Anterior cingulate cortex (tissue), 58 donors: ENCODE data around the gene MAPK10.
A peak's percentile ranks its signal among the peaks of the same experiment; 100 is the strongest.
"Not testable (repeated sequence)": the region's sequence is repeated elsewhere in the genome, so short reads cannot be mapped to it uniquely, and the experiment has no call there.

Experiments
- DNase-seq, 58 donors: peaks; one replicate each; lab custom pipeline; 2025; lab: John Stamatoyannopoulos, UW

Gene MAPK10

DNA sequence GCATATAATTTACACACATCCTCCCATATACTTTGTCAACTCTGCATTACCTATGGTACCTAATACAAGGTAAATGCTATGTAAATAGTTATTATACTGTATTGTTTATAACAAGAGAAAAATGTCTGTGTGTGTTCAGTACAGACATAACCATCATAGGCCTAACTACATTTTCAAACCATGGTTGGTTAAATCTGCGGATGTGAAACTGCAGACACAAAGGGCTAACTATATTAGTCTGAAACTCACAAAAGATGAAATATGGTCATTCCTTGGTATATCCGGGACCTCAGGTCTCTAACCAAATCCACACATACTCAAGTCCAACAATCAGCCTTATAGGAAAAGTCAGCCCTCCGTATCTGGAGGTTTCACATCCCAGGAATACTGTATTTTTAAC is 13.5 kb downstream of the MAPK10 start:
- DNase-seq: no peak

GRCh38 chr4:86344127-86344526 is 15.7 kb downstream of the MAPK10 start:
- no peak for DNase-seq

DNA sequence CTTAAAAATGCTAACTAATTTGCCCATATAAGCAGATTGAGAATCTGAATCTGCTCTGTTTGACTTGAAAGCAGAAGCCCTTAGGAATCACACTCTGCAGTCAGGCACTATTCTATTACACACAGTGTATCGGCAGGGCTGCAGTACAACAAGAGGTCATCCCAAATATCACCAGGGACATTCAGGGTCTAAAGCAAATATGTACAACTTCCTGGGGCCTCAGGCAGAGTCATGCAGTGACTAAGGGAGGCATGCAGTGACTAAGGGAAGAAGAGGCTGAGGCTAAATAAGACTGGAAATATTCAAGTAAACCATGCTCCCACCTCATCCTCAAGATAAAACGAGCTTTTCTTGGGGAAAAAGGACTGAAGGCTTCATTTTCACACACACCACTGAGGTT is 20.9 kb downstream of the MAPK10 start:
- DNase-seq: no peak

DNA sequence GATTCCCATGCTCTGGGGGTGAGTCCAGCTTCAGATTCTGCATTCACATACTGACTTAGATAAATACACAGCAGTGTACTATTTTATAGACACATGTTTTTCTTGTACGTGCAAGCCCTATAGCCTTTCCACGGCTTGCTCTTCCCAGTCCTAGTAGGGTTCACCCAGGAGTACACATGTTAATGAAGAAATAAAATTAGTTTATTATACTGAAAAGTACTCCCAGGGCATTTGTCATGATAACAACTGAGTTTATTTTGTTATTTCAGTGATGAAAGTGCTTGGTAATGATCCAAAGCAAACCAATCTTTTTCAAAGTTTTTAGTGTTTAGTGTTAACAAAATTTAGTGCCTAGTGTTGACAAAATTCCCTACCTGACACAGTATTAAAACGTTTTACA is 21.3 kb downstream of the MAPK10 start:
- no peak for DNase-seq

- peak in 14 of 58 donors; percentile 1 to 72 (median 18) for DNase-seq
These were observed 25.7 kb downstream of the MAPK10 start for GRCh38 chr4:86334020-86334750.

- DNase-seq: no peak
These were observed 26.6 kb downstream of the MAPK10 start for GRCh38 chr4:86333236-86333635.

GRCh38 chr4:86330961-86331742 is 28.7 kb downstream of the MAPK10 start:
- peak in 7 of 58 donors; percentile 2 to 53 (median 7) for DNase-seq

DNA sequence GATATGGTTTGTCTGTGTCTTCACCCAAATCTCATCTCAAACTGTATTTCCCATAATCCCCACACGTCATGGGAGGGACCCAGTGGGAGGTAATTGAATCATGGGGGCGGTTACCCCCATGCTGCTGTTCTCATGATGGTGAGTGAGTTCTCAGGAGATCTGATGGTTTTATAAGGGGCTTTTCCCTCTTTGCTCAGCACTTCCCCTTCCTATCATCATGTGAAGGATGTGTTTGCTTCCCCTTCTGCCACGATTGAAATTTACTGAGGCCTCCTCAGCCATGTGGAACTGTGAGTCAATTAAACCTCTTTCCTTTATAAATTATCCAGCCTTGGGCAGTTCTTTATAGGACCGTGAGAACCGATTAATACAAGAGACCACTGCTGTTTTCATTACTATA is 29.4 kb downstream of the MAPK10 start:
- not testable (repeated sequence) for DNase-seq

DNA sequence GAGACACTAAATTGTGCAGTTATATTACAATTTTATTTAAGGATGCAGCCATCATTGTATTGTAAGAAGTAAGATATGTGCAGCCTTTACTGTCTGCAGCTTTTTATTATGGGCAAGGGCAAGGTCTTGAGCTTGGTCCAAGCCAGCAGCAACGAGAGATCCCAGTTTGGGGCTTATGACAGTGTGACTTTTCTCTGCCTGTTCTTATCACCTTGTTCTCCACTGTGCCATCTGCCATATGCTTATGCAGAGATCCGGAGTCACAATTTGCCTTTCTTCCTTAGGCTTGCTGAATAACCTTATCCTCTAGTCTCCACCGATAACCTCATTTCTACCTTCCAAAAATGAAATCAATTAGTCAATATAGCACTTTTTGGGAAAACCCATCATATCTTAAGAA is 30.4 kb downstream of the MAPK10 start:
- no peak for DNase-seq

- DNase-seq: no peak
These were observed 33.5 kb downstream of the MAPK10 start for GRCh38 chr4:86326400-86326799.

- DNase-seq: no peak
These were observed 40.5 kb downstream of the MAPK10 start for GRCh38 chr4:86319390-86319789.

DNA sequence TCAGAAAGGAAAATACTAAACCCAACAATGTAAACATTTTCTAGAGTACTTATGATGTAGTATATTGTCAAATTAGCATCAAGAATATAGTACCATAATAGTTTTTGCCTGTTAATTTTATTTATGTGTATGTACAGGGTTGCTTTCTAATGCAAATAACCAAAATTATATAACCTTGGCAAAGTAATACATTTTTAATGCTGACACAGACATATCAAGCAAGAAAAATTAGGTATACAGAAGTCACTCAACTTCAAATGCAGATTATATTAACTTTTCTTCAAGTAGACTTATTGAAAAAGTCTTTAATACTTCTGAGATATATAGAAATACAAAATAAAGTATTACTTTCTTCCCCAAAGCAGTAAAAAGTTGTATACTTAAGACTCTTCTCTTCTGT is 44.3 kb downstream of the MAPK10 start:
- DNase-seq: no peak

DNA sequence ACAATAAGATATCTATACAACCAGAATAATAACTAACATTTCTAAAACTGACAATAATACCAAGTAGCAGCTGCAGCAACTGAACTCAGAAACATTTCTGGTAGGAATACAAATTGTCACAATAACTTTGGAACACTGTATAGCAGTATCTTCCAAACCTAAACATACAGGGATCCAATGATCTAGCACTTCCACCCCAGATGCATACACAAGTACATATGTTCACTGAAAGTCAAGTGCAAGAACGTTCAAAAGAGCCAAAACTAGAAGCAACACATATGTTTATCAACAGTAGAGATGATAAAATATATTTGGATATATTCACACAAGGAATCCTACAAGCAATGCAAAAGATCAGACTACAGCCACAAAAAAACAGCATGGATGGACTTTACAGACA is 46.2 kb downstream of the MAPK10 start:
- no peak for DNase-seq

DNA sequence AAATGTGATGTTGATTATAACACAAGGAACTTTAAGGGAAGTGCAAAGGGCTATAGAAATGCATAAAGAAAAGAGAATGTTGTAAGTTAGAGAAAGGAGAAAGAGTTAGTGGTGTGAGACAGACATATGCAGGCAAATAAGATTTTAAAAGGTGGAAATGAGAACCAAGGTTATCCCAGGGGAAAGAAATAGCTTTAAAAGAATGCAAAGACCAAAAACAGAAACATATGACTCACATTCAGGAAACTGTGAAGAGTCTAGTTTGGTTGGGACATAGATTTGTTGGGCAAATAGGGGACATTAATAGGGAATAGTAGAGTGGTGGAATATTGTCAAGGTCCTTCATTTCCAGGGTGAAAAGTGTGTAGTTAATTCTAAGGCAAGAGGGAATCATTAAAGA is 52.4 kb downstream of the MAPK10 start:
- DNase-seq: no peak

GRCh38 chr4:86306816-86307215 is 53.0 kb downstream of the MAPK10 start:
- DNase-seq: no peak

DNA sequence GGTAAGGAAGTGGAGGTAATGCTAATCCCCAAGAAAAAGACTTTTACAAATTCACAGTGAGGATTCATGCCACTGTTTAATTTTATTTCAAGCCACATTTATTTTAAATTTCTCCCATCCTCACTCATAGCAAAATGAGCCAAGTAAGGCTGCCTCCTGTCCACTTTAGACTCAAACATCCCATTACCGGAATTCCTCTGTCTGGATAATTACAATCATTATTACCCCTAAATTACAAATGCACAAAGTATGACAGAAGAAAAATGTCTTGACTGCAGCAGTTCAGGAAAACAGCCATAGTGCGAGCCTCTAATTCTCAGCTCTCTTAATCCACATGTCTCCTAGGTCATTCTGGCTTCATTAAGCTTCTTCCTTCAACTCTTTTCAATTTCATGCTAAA is 57.0 kb downstream of the MAPK10 start:
- no peak for DNase-seq

DNA sequence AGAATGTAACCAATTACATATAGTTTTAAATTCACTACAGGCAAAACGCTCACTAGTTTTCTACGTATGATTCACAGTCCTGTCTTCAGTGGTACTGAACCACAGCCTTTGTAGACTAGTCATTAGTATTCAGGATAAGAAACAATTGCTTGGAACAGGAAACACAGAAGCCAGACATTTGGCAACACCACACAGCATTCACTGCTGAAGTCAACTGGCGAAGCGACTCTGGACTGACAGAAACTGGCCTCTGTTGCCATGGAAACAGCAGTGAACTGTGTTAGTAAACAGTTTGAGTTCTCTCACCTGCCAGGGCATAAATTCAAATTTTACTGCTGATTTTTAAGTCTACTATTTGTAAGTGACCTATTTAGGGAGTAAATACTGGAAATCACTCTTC is 57.6 kb downstream of the MAPK10 start:
- peak in 50 of 58 donors; percentile 2 to 83 (median 52) for DNase-seq

DNA sequence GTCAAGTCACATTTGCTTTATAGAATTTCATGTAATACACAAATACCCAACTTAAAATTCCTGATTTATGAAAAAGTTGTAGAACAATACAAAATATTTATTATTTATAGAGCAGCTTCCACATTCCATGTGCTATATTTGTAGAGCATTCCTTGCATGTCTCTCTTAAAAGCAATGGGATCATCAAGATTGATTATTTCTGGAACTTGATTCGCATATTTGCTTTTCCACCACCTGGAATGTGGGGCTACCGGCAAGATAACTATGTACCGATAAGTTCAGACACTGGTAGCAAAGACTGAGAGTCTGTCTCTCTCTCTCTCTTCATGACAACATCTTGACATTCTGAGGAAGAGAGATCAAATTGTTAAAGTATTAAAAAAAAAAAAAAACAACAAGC is 59.3 kb downstream of the MAPK10 start:
- DNase-seq: no peak

DNA sequence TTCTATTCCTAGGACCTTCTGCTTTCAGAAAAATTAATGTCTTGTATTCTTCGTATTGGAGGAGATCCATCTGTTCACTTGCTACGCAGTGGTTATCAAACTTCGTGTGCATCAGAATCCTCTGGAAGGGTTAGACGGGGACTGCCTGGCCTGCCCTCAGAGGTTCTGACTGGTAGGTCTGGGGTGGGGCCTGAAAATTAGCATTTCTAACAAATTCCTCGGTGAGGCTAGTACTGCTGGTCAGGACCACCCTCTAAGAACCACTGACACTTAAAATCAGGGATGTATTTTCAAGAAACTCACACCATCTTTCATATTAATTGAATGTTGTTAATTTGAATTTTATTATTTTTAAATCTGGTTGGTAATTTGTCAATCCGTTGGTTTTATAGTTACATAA is 63.0 kb downstream of the MAPK10 start:
- no peak for DNase-seq

DNA sequence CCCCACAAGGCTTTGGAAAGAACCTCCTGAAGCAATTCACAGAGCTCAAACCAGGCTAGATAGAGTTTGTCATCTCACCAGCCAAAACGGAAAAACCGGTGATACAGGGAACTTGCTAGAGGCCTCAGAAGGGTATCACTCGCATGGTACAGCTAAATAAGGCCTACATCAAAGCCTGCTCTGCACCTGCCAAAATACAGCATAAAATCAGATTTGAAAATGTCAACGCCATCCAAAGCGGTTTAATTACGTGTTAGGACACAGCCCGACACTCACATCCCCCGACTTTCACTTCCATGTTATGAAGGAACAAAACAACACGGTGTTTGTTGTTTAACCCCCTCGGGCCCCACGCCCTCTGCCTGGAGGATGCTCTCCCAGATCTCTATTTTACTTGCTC is 65.0 kb downstream of the MAPK10 start:
- no peak for DNase-seq

GRCh38 chr4:86291180-86291579 is 68.7 kb downstream of the MAPK10 start:
- no peak for DNase-seq

- DNase-seq: no peak
These were observed 73.1 kb downstream of the MAPK10 start for GRCh38 chr4:86286726-86287125.
